HepG2 (cell line): Measurements from ENCODE around the gene B4GALT1. TPM values are rescaled to one million over a fixed set of nuclear protein-coding genes. Genes with fewer than 3 reads are reported as not detected.
A peak's percentile ranks its signal among the peaks of the same experiment; 100 is the strongest.

ENCODE experiments used
- ATAC-seq: fragments of 200-7000 bp; cut with Tn5 transposase; 3 replicates; pipeline ENCODE4 v1.9.1; 2020; ENCODE audit warnings: mild to moderate bottlenecking, moderate library complexity
- BruUV-seq: library from RNA; stranded (reverse); fragments of 400-500 nt; replicated peaks from 2 replicates; lab custom pipeline; 2021; lab: Mats Ljungman, UMichigan
- CTCF ChIA-PET: fragments of 300-600 bp; formaldehyde crosslinking; extraction: SDS; loops from one replicate; lab custom pipeline; 2021; ENCODE audit warnings: low total read pairs, inconsistent platforms, low intra/inter-chr PET ratio; lab: Yijun Ruan, JAX
- POLR2A ChIA-PET: fragments of 350-600 bp; sonication (Branson Sonifier 250); formaldehyde crosslinking; loops from one replicate; lab custom pipeline; 2020; ENCODE audit warnings: antibody characterized with exemption, inconsistent platforms; lab: Yijun Ruan, JAX
- DNase-seq: peaks from one replicate; pipeline ENCODE4 v3.0.0-alpha.2; 2015; ENCODE audit warnings: low spot score
- FAIRE-seq: peaks from 3 replicates; lab custom pipeline; 2011; peaks lifted over from hg19 to GRCh38; lab: Jason Lieb, UNC
- H2AFZ ChIP-seq: one replicate; pipeline ENCODE4 v1.6.1; 2011; ENCODE audit warnings: low read length, inconsistent platforms
- H3K27ac ChIP-seq: fragments of 300-600 bp; 3 replicates; pipeline ENCODE4 v1.8.0; 2011; ENCODE audit warnings: mixed run types, mild to moderate bottlenecking, mixed read lengths, low read length, inconsistent platforms; ENCODE audit not compliant: insufficient read depth; ENCODE audit errors: extremely low read length
- H3K27me3 ChIP-seq, 2 experiments: fragments of 200-600 bp in 1 of 2; 2 replicates in 1 of 2; 3 replicates in 1 of 2; pipeline versions ENCODE4 v1.6.0 to v1.8.0; 2011; ENCODE audit warnings: low read length in 2 of 2, mild to moderate bottlenecking in 2 of 2, moderate library complexity in 2 of 2, inconsistent platforms in 1 of 2; ENCODE audit not compliant: insufficient read depth in 2 of 2, control insufficient read depth in 1 of 2
- H3K36me3 ChIP-seq, 2 experiments: fragments of 200-600 bp in 1 of 2; replicated peaks in 1 of 2; 2 replicates in 1 of 2; 3 replicates in 1 of 2; pipeline versions ENCODE4 v1.5.1 to v1.8.0; 2011; ENCODE audit warnings: low read length in 2 of 2, inconsistent platforms in 1 of 2; ENCODE audit not compliant: insufficient read depth in 2 of 2, control insufficient read depth in 1 of 2
- H3K4me1 ChIP-seq: 2 replicates; pipeline ENCODE4 v1.5.1; 2012; ENCODE audit warnings: low read length, inconsistent platforms; ENCODE audit not compliant: insufficient read depth
- H3K4me2 ChIP-seq: 2 replicates; pipeline ENCODE4 v1.6.0; 2011; ENCODE audit warnings: low read depth, low read length, inconsistent platforms
- H3K4me3 ChIP-seq, 3 experiments: fragments of 200-600 bp in 1 of 3; sonication (generic), shearing (Covaris generic) in 1 of 3; replicated peaks in 1 of 3; 2 replicates each; pipeline ENCODE4 v1.5.1; 2011 to 2016; ENCODE audit warnings: low read length in 3 of 3, inconsistent platforms in 2 of 3, low read depth in 2 of 3, mild to moderate bottlenecking in 2 of 3, control low read depth in 1 of 3, mixed read lengths in 1 of 3; ENCODE audit not compliant: insufficient read depth in 1 of 3
- H3K79me2 ChIP-seq: one replicate; pipeline ENCODE4 v1.6.1; 2011; ENCODE audit warnings: low read length, inconsistent platforms; ENCODE audit not compliant: insufficient read depth
- H3K9ac ChIP-seq: 2 replicates; pipeline ENCODE4 v1.6.0; 2011; ENCODE audit warnings: mild to moderate bottlenecking, low read depth, low read length, inconsistent platforms; ENCODE audit not compliant: insufficient read depth
- H3K9me3 ChIP-seq: 2 replicates; pipeline ENCODE4 v1.5.1; 2012; ENCODE audit warnings: mild to moderate bottlenecking, low read length
- H4K20me1 ChIP-seq: 2 replicates; pipeline ENCODE4 v1.6.0; 2011; ENCODE audit warnings: inconsistent platforms, mild to moderate bottlenecking, low read length, moderate library complexity; ENCODE audit not compliant: insufficient read depth
- GZF1 ChIP-seq: sonication (generic); formaldehyde crosslinking; IDR thresholded peaks from 2 replicates; pipeline ENCODE4 v1.5.1; 2020; ENCODE audit warnings: mild to moderate bottlenecking, missing genetic modification reagents
- KMT2B ChIP-seq: IDR thresholded peaks from 2 replicates; pipeline ENCODE4 v1.6.1; 2016; ENCODE audit warnings: missing genetic modification reagents, missing compliant biosample characterization
- MAFK ChIP-seq, 2 experiments: IDR thresholded peaks in 1 of 2; conservative IDR thresholded peaks in 1 of 2; 2 replicates each; pipeline ENCODE4 v1.6.1; 2011; ENCODE audit warnings: improper control_type of control experiment in 2 of 2, low read length in 2 of 2
- STAG1 ChIP-seq: sonication (generic); formaldehyde crosslinking; IDR thresholded peaks from 2 replicates; pipeline ENCODE4 v1.4.0; 2020; ENCODE audit warnings: missing genetic modification reagents
- WGBS: methylation state at CpG from one replicate; pipeline ENCODE4 v1.1.6; 2017; ENCODE audit warnings: low lambda C conversion rate; 5-methylcytosine and 5-hydroxymethylcytosine counted together
- in situ Hi-C: cut with HindIII; loops from 2 replicates; pipeline ENCODE4 v1.10.0; 2017; ENCODE audit warnings: low pct_unique_long_range_greater_than_20kb; ENCODE audit not compliant: extremely low pct_ligation_motif_present
- intact Hi-C: fragments of 100-400 bp; cut with micrococcal nuclease; formaldehyde crosslinking; loops from one replicate; pipeline ENCODE4 v1.10.0; 2022; ENCODE audit not compliant: unreplicated experiment
- polyA plus RNA-seq, 8 experiments: library from polyadenylated mRNA; depleted of rRNA in 3 of 8; stranded (reverse) in 7 of 8; unstranded in 1 of 8; fragments of >200 nt; fragmentation: Illumina TruSeq in 4 of 8; extraction: Trizol in 4 of 8; gene quantifications; 2 replicates each; pipeline versions ENCODE4 v1.2.1 to v1.2.3, GENCODE V29; 2011 to 2016; ENCODE audit warnings: low read depth in 4 of 8, missing spikeins in 1 of 8, mixed read lengths in 1 of 8; ENCODE audit not compliant: insufficient read depth in 1 of 8
- total RNA-seq, 5 experiments: library from RNA; depleted of rRNA; stranded (reverse); fragments of >200 nt; fragmentation: Illumina TruSeq; extraction: Trizol; gene quantifications; 2 replicates each; pipeline ENCODE4 v1.2.3, GENCODE V29; 2016; ENCODE audit warnings: low read depth in 1 of 5
- TF ChIP-seq, protein P1 (sequence below): sonication (generic); formaldehyde crosslinking; IDR thresholded peaks from 2 replicates; pipeline ENCODE4 v1.5.0; 2020; ENCODE audit warnings: mild to moderate bottlenecking, missing genetic modification reagents, moderate library complexity

B4GALT1 gene
- total and polyA plus RNA-seq, 2 of the 13 experiments (the other 11 are each of a cell fraction or from before 2014, with no cell fraction given) = 15.7 to 33.5 TPM

- Histone ChIP-seq H3K27ac (no peak overlapping the region), H3K27me3 (peaks cover 0 to 5% of the 10 kb centered on the region in 2 experiments; a peak in 1 of 5 replicates), H3K36me3 (no peaks in the 10 kb centered on the region), H3K9me3 (no peaks in the 10 kb centered on the region), H3K4me3 (no peak overlapping the region), H3K79me2 (no peaks in the 10 kb centered on the region), H3K4me1 (no peaks in the 10 kb centered on the region), H3K9ac (no peak overlapping the region), H3K4me2 (no peak overlapping the region), H4K20me1 (no peaks in the 10 kb centered on the region), H2AFZ (no peak overlapping the region)
- ChIA-PET CTCF (no interaction called here), POLR2A (no interaction called here)
- in situ Hi-C loops (no loop called here), intact Hi-C loops (no loop called here)
- no TSS peak for BruUV-seq
- WGBS = 28% methylated on average over 3 of the region's 3 CpGs
- DNase-seq = no peak
- FAIRE-seq = no peak
- no peak for ATAC-seq
- TF ChIP-seq STAG1 (CRISPR knock-in tag) = 0 out of 2 replicates have a peak, but pooled peaks have one; percentile 3
- TF ChIP-seq GZF1 (CRISPR knock-in tag) = no peak
- no peak for TF ChIP-seq KMT2B (CRISPR knock-in tag)
- TF ChIP-seq, protein P1, sequence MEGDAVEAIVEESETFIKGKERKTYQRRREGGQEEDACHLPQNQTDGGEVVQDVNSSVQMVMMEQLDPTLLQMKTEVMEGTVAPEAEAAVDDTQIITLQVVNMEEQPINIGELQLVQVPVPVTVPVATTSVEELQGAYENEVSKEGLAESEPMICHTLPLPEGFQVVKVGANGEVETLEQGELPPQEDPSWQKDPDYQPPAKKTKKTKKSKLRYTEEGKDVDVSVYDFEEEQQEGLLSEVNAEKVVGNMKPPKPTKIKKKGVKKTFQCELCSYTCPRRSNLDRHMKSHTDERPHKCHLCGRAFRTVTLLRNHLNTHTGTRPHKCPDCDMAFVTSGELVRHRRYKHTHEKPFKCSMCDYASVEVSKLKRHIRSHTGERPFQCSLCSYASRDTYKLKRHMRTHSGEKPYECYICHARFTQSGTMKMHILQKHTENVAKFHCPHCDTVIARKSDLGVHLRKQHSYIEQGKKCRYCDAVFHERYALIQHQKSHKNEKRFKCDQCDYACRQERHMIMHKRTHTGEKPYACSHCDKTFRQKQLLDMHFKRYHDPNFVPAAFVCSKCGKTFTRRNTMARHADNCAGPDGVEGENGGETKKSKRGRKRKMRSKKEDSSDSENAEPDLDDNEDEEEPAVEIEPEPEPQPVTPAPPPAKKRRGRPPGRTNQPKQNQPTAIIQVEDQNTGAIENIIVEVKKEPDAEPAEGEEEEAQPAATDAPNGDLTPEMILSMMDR (CRISPR knock-in tag) = peak; percentile 15; the same call in 1 of the 2 replicates
- 0 out of 4 replicates have a peak, but pooled peaks of 1 of the 2 experiments have one; percentile 3 for TF ChIP-seq MAFK (conservative IDR thresholded peaks at IDR 0.05 in 1 of 2, IDR thresholded peaks at IDR 0.05 in 1 of 2; ENCODE audit: low read length in 2 of 2)
Measured at GRCh38 chr9:33211695-33212393, 44.7 kb upstream of the B4GALT1 start.
